HepG2 (cell line): Measurements from ENCODE around the gene MAMSTR. TPM values are rescaled to one million over a fixed set of nuclear protein-coding genes. Genes with fewer than 3 reads are reported as not detected.

ENCODE experiments used
- BCL3 ChIP-seq: sonication (generic); formaldehyde crosslinking; IDR thresholded peaks from 2 replicates; pipeline ENCODE4 v1.5.1; 2020; ENCODE audit warnings: mild to moderate bottlenecking, missing genetic modification reagents, moderate library complexity
- CEBPB ChIP-seq: IDR thresholded peaks from 2 replicates; pipeline ENCODE4 v1.6.1; 2011; ENCODE audit warnings: low read depth, low read length, improper control_type of control experiment, borderline replicate concordance
- FLYWCH1 ChIP-seq: sonication (generic); formaldehyde crosslinking; IDR thresholded peaks from 2 replicates; pipeline ENCODE4 v1.8.1; 2023; ENCODE audit warnings: mild to moderate bottlenecking, missing genetic modification reagents
- GTF2F1 ChIP-seq: fragments of 150-350 bp; IDR thresholded peaks from 2 replicates; pipeline ENCODE4 v1.6.1; 2014; ENCODE audit warnings: low read length
- MEIS2 ChIP-seq: sonication (generic); formaldehyde crosslinking; IDR thresholded peaks from 2 replicates; pipeline ENCODE4 v1.9.0; 2021; ENCODE audit warnings: mild to moderate bottlenecking, missing genetic modification reagents
- NFATC3 ChIP-seq: sonication (generic); formaldehyde crosslinking; IDR thresholded peaks from 2 replicates; pipeline ENCODE4 v1.5.1; 2020; ENCODE audit warnings: mild to moderate bottlenecking, missing genetic modification reagents
- NFKBIZ ChIP-seq: IDR thresholded peaks from 2 replicates; pipeline ENCODE4 v1.6.1; 2018; ENCODE audit warnings: missing genetic modification reagents, missing compliant biosample characterization
- NR1H2 ChIP-seq: sonication (generic); formaldehyde crosslinking; IDR thresholded peaks from 2 replicates; pipeline ENCODE4 v1.8.1; 2022; ENCODE audit warnings: low read depth, missing genetic modification reagents, borderline replicate concordance
- PAXIP1 ChIP-seq: sonication (generic); formaldehyde crosslinking; conservative IDR thresholded peaks from 2 replicates; pipeline ENCODE4 v1.4.0; 2020; ENCODE audit warnings: mild to moderate bottlenecking, missing genetic modification reagents, moderate library complexity
- PHF20 ChIP-seq: sonication (generic); formaldehyde crosslinking; IDR thresholded peaks from 2 replicates; pipeline ENCODE4 v1.5.0; 2020; ENCODE audit warnings: mild to moderate bottlenecking, missing genetic modification reagents
- PRPF4 ChIP-seq: fragments of 200-400 bp; formaldehyde crosslinking; IDR thresholded peaks from 2 replicates; pipeline ENCODE4 v1.6.1; 2016; ENCODE audit warnings: low read length, low read depth; ENCODE audit not compliant: poor library complexity, severe bottlenecking
- RFX1 ChIP-seq: fragments of 450-650 bp; IDR thresholded peaks from 2 replicates; pipeline ENCODE4 v1.6.1; 2017
- TAF15 ChIP-seq: fragments of 200-400 bp; formaldehyde crosslinking; IDR thresholded peaks from one replicate; pipeline ENCODE4 v1.6.1; 2018; ENCODE audit warnings: mild to moderate bottlenecking, low read depth, low read length; ENCODE audit not compliant: poor library complexity, severe bottlenecking
- ZBTB43 ChIP-seq: sonication (generic); formaldehyde crosslinking; conservative IDR thresholded peaks from 2 replicates; pipeline ENCODE4 v1.4.0; 2020; ENCODE audit warnings: missing genetic modification reagents
- ZKSCAN8 ChIP-seq: IDR thresholded peaks from 2 replicates; pipeline ENCODE4 v1.6.1; 2016; ENCODE audit warnings: borderline replicate concordance, missing genetic modification reagents, missing compliant biosample characterization
- ZNF275 ChIP-seq: sonication (generic); formaldehyde crosslinking; IDR thresholded peaks from 2 replicates; pipeline ENCODE4 v1.8.0; 2022; ENCODE audit warnings: missing genetic modification reagents, mild to moderate bottlenecking, inconsistent platforms, borderline replicate concordance
- ZNF530 ChIP-seq: sonication (generic); formaldehyde crosslinking; IDR thresholded peaks from 2 replicates; pipeline ENCODE4 v1.5.0; 2020; ENCODE audit warnings: low read depth, mild to moderate bottlenecking, missing genetic modification reagents
- ZNF580 ChIP-seq: IDR thresholded peaks from 2 replicates; pipeline ENCODE4 v1.6.1; 2016; ENCODE audit warnings: low read depth, borderline replicate concordance
- ZNF597 ChIP-seq: sonication (generic); formaldehyde crosslinking; IDR thresholded peaks from 2 replicates; pipeline ENCODE4 v1.5.0; 2020; ENCODE audit warnings: missing genetic modification reagents
- ZNF740 ChIP-seq: sonication (generic); formaldehyde crosslinking; IDR thresholded peaks from 2 replicates; pipeline ENCODE4 v1.4.0; 2020; ENCODE audit warnings: missing genetic modification reagents
- polyA plus RNA-seq, 8 experiments: library from polyadenylated mRNA; depleted of rRNA in 3 of 8; stranded (reverse) in 7 of 8; unstranded in 1 of 8; fragments of >200 nt; fragmentation: Illumina TruSeq in 4 of 8; extraction: Trizol in 4 of 8; gene quantifications; 2 replicates each; pipeline versions ENCODE4 v1.2.1 to v1.2.3, GENCODE V29; 2011 to 2016; ENCODE audit warnings: low read depth in 4 of 8, missing spikeins in 1 of 8, mixed read lengths in 1 of 8; ENCODE audit not compliant: insufficient read depth in 1 of 8
- total RNA-seq, 5 experiments: library from RNA; depleted of rRNA; stranded (reverse); fragments of >200 nt; fragmentation: Illumina TruSeq; extraction: Trizol; gene quantifications; 2 replicates each; pipeline ENCODE4 v1.2.3, GENCODE V29; 2016; ENCODE audit warnings: low read depth in 1 of 5

MAMSTR gene
- total and polyA plus RNA-seq, 2 of the 13 experiments (the other 11 are each of a cell fraction or from before 2014, with no cell fraction given), result 2.2 to 2.4 TPM

GRCh38 chr19:48718711-48719231, 754 bp downstream of the MAMSTR start (continued):
- peak; percentile 80 for TF ChIP-seq PRPF4
- TF ChIP-seq TAF15, result no peak
- no peak for TF ChIP-seq NR1H2 (CRISPR knock-in tag)
- TF ChIP-seq BCL3, result no peak
- TF ChIP-seq ZNF597 (CRISPR knock-in tag), result no peak
- TF ChIP-seq ZNF275 (CRISPR knock-in tag), result no peak
- TF ChIP-seq NFATC3, result no peak
- TF ChIP-seq ZNF530 (CRISPR knock-in tag), result no peak
- no peak for TF ChIP-seq RFX1
- TF ChIP-seq ZBTB43 (CRISPR knock-in tag), result peak; percentile 100
- peak; percentile 91 for TF ChIP-seq PAXIP1 (CRISPR knock-in tag)
- no peak for TF ChIP-seq CEBPB
- no peak for TF ChIP-seq ZNF580 (CRISPR knock-in tag)
- TF ChIP-seq PHF20 (CRISPR knock-in tag), result no peak; the same call in 1 of the 2 replicates
- TF ChIP-seq FLYWCH1 (CRISPR knock-in tag), result no peak
- TF ChIP-seq NFKBIZ (CRISPR knock-in tag), result peak; percentile 79; the same call in 1 of the 2 replicates
- TF ChIP-seq MEIS2 (CRISPR knock-in tag), result no peak
- TF ChIP-seq GTF2F1, result no peak
- no peak for TF ChIP-seq ZNF740
- no peak for TF ChIP-seq ZKSCAN8 (CRISPR knock-in tag)
